Measurements from ENCODE around the gene SSTR3.

- no peak for TF ChIP-seq CTCF (IDR thresholded peaks at IDR 0.05)
- no peak for TF ChIP-seq REST (IDR thresholded peaks at IDR 0.05; ENCODE audit: insufficient read depth in 1 of 2, low read depth in 2 of 2, low read length in 1 of 2)
These were observed 7.2 kb downstream of the SSTR3 start for GRCh38 chr22:37205046-37205445.

Measured in Panc1 (cell line).